G401 (cell line): ENCODE measurements around the gene KCNJ9. TPM values are rescaled to one million over a fixed set of nuclear protein-coding genes. Genes with fewer than 3 reads are reported as not detected.

Experiments used
- DNase-seq: peaks from one replicate; pipeline ENCODE4 v3.0.0-alpha.2; 2015; ENCODE audit warnings: low spot score
- in situ Hi-C: cut with HindIII; loops from 2 replicates; pipeline ENCODE4 v1.10.0; 2016; ENCODE audit warnings: low sequenced_read_pairs, mixed read lengths
- total RNA-seq: library from RNA; depleted of rRNA; stranded (reverse); fragments of >200 nt; shearing (Covaris generic); gene quantifications from 2 replicates; pipeline ENCODE4 v1.2.3, GENCODE V29; 2014; rRNA removed

KCNJ9 gene
- total RNA-seq, 1 experiment from 2014 or later, result not detected

- DNase-seq, result no peak
- in situ Hi-C loops, result no loop called here
Observed at GRCh38 chr1:160133990-160134770, 52.8 kb downstream of the KCNJ9 start.

GRCh38 chr1:160134791-160135572 is 53.6 kb downstream of the KCNJ9 start:
- in situ Hi-C loops, result no loop called here
- DNase-seq, result no peak

- in situ Hi-C loops, result no loop called here
- no peak for DNase-seq
Observed at GRCh38 chr1:160136121-160136925, 55.0 kb downstream of the KCNJ9 start.

GRCh38 chr1:160136926-160137200 is 55.5 kb downstream of the KCNJ9 start:
- DNase-seq, result no peak
- in situ Hi-C loops, result no loop called here

GRCh38 chr1:160137216-160137862 is 56.0 kb downstream of the KCNJ9 start:
- DNase-seq, result peak; percentile 91
- in situ Hi-C loops, result no loop called here

- DNase-seq, result no peak
- in situ Hi-C loops, result no loop called here
Observed at GRCh38 chr1:160139840-160140239, 58.5 kb downstream of the KCNJ9 start.

Other genes starting within 250 kb of the KCNJ9 start
- not detected in 2 replicates for gene VSIG8, start 218.9 kb upstream of the KCNJ9 start, total RNA-seq
- gene CFAP45, start 181.4 kb upstream of the KCNJ9 start, total RNA-seq, result not detected in 2 replicates
- 27.1 and 49.8 TPM in 2 replicates for gene TAGLN2, start 156.0 kb upstream of the KCNJ9 start, total RNA-seq
- gene IGSF9, start 135.9 kb upstream of the KCNJ9 start, total RNA-seq, result not detected in 2 replicates
- not detected in 2 replicates for gene SLAMF9, start 127.3 kb upstream of the KCNJ9 start, total RNA-seq
- 2.5 and 3.2 TPM in 2 replicates for gene PIGM, start 49.5 kb upstream of the KCNJ9 start, total RNA-seq
- gene KCNJ10, start 11.4 kb upstream of the KCNJ9 start, total RNA-seq, result not detected in 2 replicates
- 11.7 and 15.4 TPM in 2 replicates for gene IGSF8, start 17.1 kb downstream of the KCNJ9 start, total RNA-seq
- not detected in 2 replicates for gene ATP1A2, start 34.2 kb downstream of the KCNJ9 start, total RNA-seq
- gene ATP1A4, start 70.1 kb downstream of the KCNJ9 start, total RNA-seq, result not detected in 2 replicates
- gene CASQ1, start 109.0 kb downstream of the KCNJ9 start, total RNA-seq, result 0.71 TPM in 1 of 2 replicates, not detected in the other
- 42.2 and 72.2 TPM in 2 replicates for gene PEA15, start 123.8 kb downstream of the KCNJ9 start, total RNA-seq
- 69.8 and 77.1 TPM in 2 replicates for gene DCAF8, start 181.0 kb downstream of the KCNJ9 start, total RNA-seq
- gene PEX19, start 203.6 kb downstream of the KCNJ9 start, total RNA-seq, result 49.8 and 50.0 TPM in 2 replicates